Right atrium auricular region (tissue), 2 donors: ENCODE results near the gene NMNAT3. TPM values are rescaled to one million over a fixed set of nuclear protein-coding genes. Genes with fewer than 3 reads are reported as not detected.

Source experiments
- DNase-seq: peaks from one replicate; pipeline ENCODE4 v3.0.0-alpha.2; 2019; ENCODE audit warnings: low spot score
- H3K27ac ChIP-seq, 2 donors: fragments of 200-600 bp; sonication (generic); 1 replicate in 1 of 2; 2 replicates in 1 of 2; pipeline ENCODE4 v1.5.1; 2016 to 2019
- H3K27me3 ChIP-seq, 2 donors: fragments of 200-600 bp; sonication (generic); one replicate each; pipeline versions ENCODE4 v1.5.1 to v1.6.0; 2017 to 2019
- H3K36me3 ChIP-seq: fragments of 200-600 bp; sonication (generic); one replicate; pipeline ENCODE4 v1.5.1; 2016
- H3K4me1 ChIP-seq, 2 donors: fragments of 200-600 bp; sonication (generic); one replicate each; pipeline versions ENCODE4 v1.5.1 to v1.6.0; 2017 to 2019
- H3K4me3 ChIP-seq, 2 donors: fragments of 200-600 bp; sonication (generic); 1 replicate in 1 of 2; 2 replicates in 1 of 2; pipeline ENCODE4 v1.5.1; 2017 to 2019; ENCODE audit warnings: mild to moderate bottlenecking in 1 of 2, moderate library complexity in 1 of 2
- H3K9me3 ChIP-seq, 2 donors: fragments of 200-600 bp; sonication (generic); one replicate each; pipeline ENCODE4 v1.5.1; 2019
- total RNA-seq, 2 donors: library from RNA; depleted of rRNA; stranded (reverse); fragments of >200 nt; gene quantifications; one replicate each; pipeline ENCODE4 v1.1.0, GENCODE V29; 2016
- TF ChIP-seq, protein P1 (sequence below), 2 donors: fragments of 200-600 bp; sonication (generic); IDR thresholded peaks; one replicate each; pipeline ENCODE4 v1.5.1; 2019; ENCODE audit warnings: antibody characterized with exemption in 2 of 2

The NMNAT3 gene
- total RNA-seq, 2 donors from 2014 or later, result 11.0 to 23.4 TPM

DNA sequence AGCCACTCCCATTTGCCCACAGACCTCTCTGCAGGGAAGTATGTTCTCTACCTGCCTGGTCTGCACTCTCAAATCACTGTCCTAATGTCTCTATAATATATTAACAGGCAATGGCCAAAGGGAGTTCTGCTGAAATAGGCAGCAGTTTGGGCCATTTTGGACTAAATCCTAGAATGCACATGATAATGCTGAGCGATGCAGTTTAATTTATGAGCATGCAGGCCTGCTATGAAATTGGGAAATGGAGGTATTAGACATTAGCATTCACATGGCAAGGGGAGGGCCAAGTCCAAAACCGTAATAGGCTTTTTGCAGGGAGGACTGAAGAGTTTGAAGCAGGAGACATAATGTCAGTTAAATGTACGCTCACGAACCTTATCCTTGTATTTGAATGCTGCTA lies 31.3 kb downstream of the NMNAT3 start:
- Histone ChIP-seq H3K4me1 (no peaks in the 10 kb centered on the region), H3K27ac (no peak overlapping the region), H3K4me3 (no peak overlapping the region), H3K9me3 (no peaks in the 10 kb centered on the region), H3K27me3 (no peaks in the 10 kb centered on the region), H3K36me3 (no peaks in the 10 kb centered on the region)
- TF ChIP-seq, protein P1, sequence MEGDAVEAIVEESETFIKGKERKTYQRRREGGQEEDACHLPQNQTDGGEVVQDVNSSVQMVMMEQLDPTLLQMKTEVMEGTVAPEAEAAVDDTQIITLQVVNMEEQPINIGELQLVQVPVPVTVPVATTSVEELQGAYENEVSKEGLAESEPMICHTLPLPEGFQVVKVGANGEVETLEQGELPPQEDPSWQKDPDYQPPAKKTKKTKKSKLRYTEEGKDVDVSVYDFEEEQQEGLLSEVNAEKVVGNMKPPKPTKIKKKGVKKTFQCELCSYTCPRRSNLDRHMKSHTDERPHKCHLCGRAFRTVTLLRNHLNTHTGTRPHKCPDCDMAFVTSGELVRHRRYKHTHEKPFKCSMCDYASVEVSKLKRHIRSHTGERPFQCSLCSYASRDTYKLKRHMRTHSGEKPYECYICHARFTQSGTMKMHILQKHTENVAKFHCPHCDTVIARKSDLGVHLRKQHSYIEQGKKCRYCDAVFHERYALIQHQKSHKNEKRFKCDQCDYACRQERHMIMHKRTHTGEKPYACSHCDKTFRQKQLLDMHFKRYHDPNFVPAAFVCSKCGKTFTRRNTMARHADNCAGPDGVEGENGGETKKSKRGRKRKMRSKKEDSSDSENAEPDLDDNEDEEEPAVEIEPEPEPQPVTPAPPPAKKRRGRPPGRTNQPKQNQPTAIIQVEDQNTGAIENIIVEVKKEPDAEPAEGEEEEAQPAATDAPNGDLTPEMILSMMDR (IDR thresholded peaks at IDR 0.05), result no peak
- no peak for DNase-seq

DNA sequence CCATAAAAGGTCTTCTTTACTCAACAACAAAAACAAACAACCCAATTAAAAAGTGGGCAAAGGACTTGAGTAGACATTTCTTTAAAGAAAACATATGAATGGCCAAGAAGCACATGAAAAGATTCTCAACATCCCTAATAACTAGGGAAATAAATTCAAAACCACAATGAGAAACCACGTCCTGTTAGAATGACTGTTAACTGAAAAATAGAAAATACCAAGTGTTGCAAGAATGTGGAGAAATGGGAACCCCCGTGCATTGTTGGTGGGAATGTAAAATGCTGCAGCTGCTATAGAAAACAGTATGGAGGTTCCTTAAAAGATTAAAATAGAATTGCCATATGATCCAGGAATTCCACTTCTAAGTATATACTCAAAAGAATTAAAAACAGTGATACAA lies 34.8 kb downstream of the NMNAT3 start:
- no peaks in the 10 kb centered on the region for H3K36me3 ChIP-seq
- no peak overlapping the region for H3K4me3 ChIP-seq
- TF ChIP-seq, protein P1 (IDR thresholded peaks at IDR 0.05), result no peak
- DNase-seq, result no peak
- H3K4me1 ChIP-seq, result peaks cover 0 to 4% of the 10 kb centered on the region in 2 donors
- H3K27ac ChIP-seq, result no peak overlapping the region
- H3K27me3 ChIP-seq, result no peaks in the 10 kb centered on the region
- no peaks in the 10 kb centered on the region for H3K9me3 ChIP-seq

DNA sequence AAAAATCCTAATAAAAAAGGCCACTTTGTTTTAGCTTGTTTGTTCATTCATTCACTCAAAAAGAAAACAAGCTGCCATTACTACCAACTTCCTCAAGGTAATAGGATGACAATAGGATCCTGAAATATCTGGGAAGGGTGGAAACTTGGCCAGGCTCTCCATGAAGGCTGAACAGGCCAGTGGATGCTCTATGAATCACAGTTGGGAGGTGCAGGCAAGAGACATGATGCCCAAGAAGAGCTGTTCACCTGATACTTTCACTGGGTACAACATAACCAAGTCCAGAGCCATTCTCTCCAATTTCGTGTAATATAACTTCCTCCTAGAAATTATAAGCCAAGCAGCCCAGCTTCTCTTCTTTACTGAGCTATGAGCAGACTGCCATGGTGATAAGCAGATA lies 37.3 kb downstream of the NMNAT3 start:
- Histone ChIP-seq H3K27ac (no peak overlapping the region), H3K4me1 (peaks cover 0 to 4% of the 10 kb centered on the region in 2 donors), H3K4me3 (no peak overlapping the region), H3K9me3 (no peaks in the 10 kb centered on the region), H3K27me3 (no peaks in the 10 kb centered on the region), H3K36me3 (no peaks in the 10 kb centered on the region)
- no peak for DNase-seq
- TF ChIP-seq, protein P1 (IDR thresholded peaks at IDR 0.05), result no peak

DNA sequence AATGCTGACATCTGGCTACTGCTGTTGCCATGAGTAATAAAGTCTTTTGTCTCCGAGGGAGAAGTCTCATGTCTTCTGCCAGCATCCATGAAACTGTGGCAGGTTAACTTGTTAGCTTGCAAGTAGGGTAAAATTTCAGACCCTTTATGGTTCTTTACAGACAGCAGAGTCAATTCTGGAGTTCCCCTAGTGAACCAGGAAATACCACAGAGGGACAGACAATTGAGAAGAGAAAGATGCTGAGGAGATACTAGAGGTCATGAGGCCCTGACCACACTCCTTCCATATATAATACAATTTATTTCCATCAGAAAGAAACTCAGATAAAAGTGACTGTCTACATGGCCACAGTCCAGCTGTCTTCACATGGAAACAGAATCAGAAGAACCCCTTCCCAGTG lies 38.1 kb downstream of the NMNAT3 start:
- Histone ChIP-seq H3K27ac (no peak overlapping the region), H3K4me3 (no peak overlapping the region), H3K4me1 (peaks cover 0 to 4% of the 10 kb centered on the region in 2 donors), H3K36me3 (no peaks in the 10 kb centered on the region), H3K27me3 (no peaks in the 10 kb centered on the region), H3K9me3 (no peaks in the 10 kb centered on the region)
- TF ChIP-seq, protein P1 (IDR thresholded peaks at IDR 0.05), result no peak
- no peak for DNase-seq

DNA sequence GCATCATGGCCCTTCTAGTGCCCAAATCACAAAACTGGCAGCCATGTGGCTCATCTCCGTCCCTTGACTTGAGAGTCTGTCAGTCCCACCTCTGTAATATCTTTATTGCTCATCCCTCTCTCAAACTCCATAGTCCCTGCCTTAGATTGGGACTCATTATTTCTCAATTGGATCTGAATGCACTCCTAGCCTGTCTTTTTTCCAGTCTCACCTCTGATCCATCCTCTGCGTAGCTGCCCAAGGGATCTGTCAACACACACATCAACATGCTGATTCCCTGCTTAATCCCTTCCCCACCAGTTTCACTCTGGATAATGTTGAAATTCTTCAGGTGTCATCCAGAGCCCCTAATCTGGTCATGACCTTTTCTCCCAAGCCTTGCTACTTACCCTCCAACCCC lies 39.3 kb downstream of the NMNAT3 start:
- Histone ChIP-seq H3K27me3 (no peaks in the 10 kb centered on the region), H3K4me1 (peaks cover 0 to 4% of the 10 kb centered on the region in 2 donors), H3K9me3 (no peaks in the 10 kb centered on the region), H3K27ac (no peak overlapping the region), H3K4me3 (no peak overlapping the region), H3K36me3 (peaks cover 4% of the 10 kb centered on the region)
- TF ChIP-seq, protein P1 (IDR thresholded peaks at IDR 0.05), result no peak
- no peak for DNase-seq

DNA sequence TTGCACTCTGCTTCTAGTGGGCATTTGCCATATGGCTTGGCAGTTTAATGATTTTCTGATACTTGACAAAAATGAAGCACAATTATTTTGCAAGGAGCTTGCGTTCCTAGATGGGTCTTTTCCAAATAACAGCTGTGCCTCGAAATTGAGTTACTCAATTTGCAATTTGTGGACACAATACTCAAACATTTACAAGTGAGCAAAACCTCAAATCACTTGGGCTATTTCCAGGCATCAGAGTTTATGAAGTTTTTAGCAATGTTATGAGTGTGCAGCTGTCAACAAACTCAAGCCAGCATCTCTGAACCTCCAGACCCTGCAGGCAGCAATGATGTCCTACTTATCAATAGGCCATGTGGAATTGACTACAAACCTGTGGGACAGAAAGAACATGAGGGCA lies 41.3 kb downstream of the NMNAT3 start:
- Histone ChIP-seq H3K36me3 (peaks cover 4% of the 10 kb centered on the region), H3K4me1 (peaks cover 0 to 4% of the 10 kb centered on the region in 2 donors), H3K27ac (no peak overlapping the region), H3K9me3 (no peaks in the 10 kb centered on the region), H3K4me3 (no peak overlapping the region), H3K27me3 (no peaks in the 10 kb centered on the region)
- TF ChIP-seq, protein P1 (IDR thresholded peaks at IDR 0.05), result no peak
- DNase-seq, result no peak
